ENCODE results near the gene UNC13A. TPM values are rescaled to one million over a fixed set of nuclear protein-coding genes. Genes with fewer than 3 reads are reported as not detected.

UNC13A gene
- total RNA-seq, 3 donors from 2014 or later, result under 0.01 to 0.15 TPM; not detected in 1

DNA sequence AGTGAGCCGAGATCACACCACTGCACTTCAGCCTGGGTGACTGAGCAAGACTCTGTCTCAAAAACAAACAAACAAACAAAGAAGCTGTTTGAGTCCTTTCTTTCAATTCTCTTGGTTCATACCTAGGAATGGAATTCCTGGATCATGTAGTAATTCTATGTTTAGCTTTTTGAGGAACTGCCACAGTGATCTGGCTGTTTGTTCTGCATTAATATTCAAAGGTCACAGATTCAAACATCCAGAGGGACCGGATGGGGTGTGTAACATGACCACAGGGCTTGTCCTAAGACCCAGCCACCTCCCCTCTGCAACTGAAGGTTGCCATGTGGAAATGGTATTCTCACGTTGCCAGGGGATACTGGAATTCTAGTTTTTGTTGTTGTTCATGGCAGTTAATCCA lies 122.5 kb downstream of the UNC13A start:
- Histone ChIP-seq H3K36me3 (no peaks in the 10 kb centered on the region), H3K9me3 (no peaks in the 10 kb centered on the region), H3K27me3 (no peaks in the 10 kb centered on the region), H3K4me3 (no peak overlapping the region), H3K4me1 (no peaks in the 10 kb centered on the region), H3K27ac (no peak overlapping the region)
- no peak for TF ChIP-seq POLR2AphosphoS5 (IDR thresholded peaks at IDR 0.05)
- no peak for TF ChIP-seq POLR2A (IDR thresholded peaks at IDR 0.05)
- TF ChIP-seq CTCF (IDR thresholded peaks at IDR 0.05), result no peak
- no peak for DNase-seq (ENCODE audit: low spot score in 2 of 2)
- intact Hi-C loops (cut with DNase I; ENCODE audit: low total_unique reads), result loop anchor here (2.0 kb wide), 1 partner anchor 17 kb away; no protein-coding TSS in a partner anchor

- Histone ChIP-seq H3K4me1 (no peaks in the 10 kb centered on the region), H3K4me3 (no peak overlapping the region), H3K27me3 (no peaks in the 10 kb centered on the region), H3K9me3 (no peaks in the 10 kb centered on the region), H3K36me3 (no peaks in the 10 kb centered on the region), H3K27ac (no peak overlapping the region)
- intact Hi-C loops (cut with DNase I; ENCODE audit: low total_unique reads), result loop anchor here (2.0 kb wide), 1 partner anchor 16 kb away; no protein-coding TSS in a partner anchor
- TF ChIP-seq CTCF (IDR thresholded peaks at IDR 0.05) (no peak), POLR2A (IDR thresholded peaks at IDR 0.05) (no peak), POLR2AphosphoS5 (IDR thresholded peaks at IDR 0.05) (no peak)
- no peak for DNase-seq (ENCODE audit: low spot score in 2 of 2)
Measured at GRCh38 chr19:17564781-17565180, 123.4 kb downstream of the UNC13A start.

DNA sequence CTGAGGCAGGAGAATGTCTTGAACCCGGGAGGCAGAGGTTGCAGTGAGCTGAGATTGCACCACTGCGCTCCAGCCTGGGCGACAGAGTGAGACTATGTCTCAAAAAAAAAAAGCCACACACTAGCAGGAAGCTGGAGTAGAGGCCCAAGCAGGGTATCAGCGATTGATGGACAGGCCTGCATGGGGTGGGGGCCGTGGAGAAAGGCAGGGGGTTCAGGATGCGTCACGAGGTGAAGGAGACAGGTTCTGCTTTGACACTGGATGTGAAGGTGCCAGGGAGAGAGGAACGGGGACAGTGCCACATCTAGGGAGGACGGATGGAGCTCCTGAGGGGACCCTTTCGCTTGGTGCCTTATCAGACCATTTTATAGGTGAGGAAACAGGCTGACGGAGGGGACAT lies 125.6 kb downstream of the UNC13A start:
- intact Hi-C loops (cut with DNase I; ENCODE audit: low total_unique reads), result no loop called here
- no peak for DNase-seq (ENCODE audit: low spot score in 2 of 2)
- Histone ChIP-seq H3K9me3 (no peaks in the 10 kb centered on the region), H3K27ac (no peak overlapping the region), H3K36me3 (no peaks in the 10 kb centered on the region), H3K4me1 (no peaks in the 10 kb centered on the region), H3K4me3 (no peak overlapping the region), H3K27me3 (no peaks in the 10 kb centered on the region)
- no peak for TF ChIP-seq POLR2AphosphoS5 (IDR thresholded peaks at IDR 0.05)
- no peak for TF ChIP-seq CTCF (IDR thresholded peaks at IDR 0.05)
- TF ChIP-seq POLR2A (IDR thresholded peaks at IDR 0.05), result no peak

DNA sequence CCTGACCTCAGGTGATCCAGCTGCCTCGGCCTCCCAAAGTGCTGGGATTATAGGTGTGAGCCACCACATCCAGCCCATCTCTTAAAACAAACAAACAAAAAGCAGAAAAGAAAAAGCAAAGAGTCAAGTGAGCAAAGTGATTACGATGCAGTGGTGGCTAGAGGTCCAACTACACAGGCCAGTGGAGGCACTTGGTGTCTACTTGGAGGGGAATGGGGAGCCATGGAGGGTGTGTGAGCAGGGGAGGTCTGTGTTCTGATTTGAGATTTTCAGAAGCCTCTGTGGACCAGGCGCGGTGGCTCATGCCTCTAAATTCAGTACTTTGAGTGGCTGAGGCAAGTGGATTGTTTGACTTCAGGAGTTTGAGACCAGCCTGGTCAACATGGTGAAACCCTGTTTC lies 126.1 kb downstream of the UNC13A start:
- Histone ChIP-seq H3K27me3 (no peaks in the 10 kb centered on the region), H3K27ac (no peak overlapping the region), H3K36me3 (no peaks in the 10 kb centered on the region), H3K4me1 (no peaks in the 10 kb centered on the region), H3K4me3 (no peak overlapping the region), H3K9me3 (no peaks in the 10 kb centered on the region)
- TF ChIP-seq POLR2AphosphoS5 (IDR thresholded peaks at IDR 0.05) (no peak), CTCF (IDR thresholded peaks at IDR 0.05) (no peak)
- DNase-seq (ENCODE audit: low spot score in 2 of 2), result no peak
- intact Hi-C loops (cut with DNase I; ENCODE audit: low total_unique reads), result no loop called here

GRCh38 chr19:17560205-17560595 lies 128.0 kb downstream of the UNC13A start:
- H3K4me1 ChIP-seq, result no peaks in the 10 kb centered on the region
- DNase-seq (ENCODE audit: low spot score in 2 of 2), result no peak
- H3K4me3 ChIP-seq, result no peak overlapping the region
- H3K27me3 ChIP-seq, result no peaks in the 10 kb centered on the region
- H3K9me3 ChIP-seq, result no peaks in the 10 kb centered on the region
- intact Hi-C loops (cut with DNase I; ENCODE audit: low total_unique reads), result no loop called here
- H3K27ac ChIP-seq, result peak overlapping the region in 1 of 2 donors; percentile 58
- H3K36me3 ChIP-seq, result no peaks in the 10 kb centered on the region
- TF ChIP-seq POLR2A (IDR thresholded peaks at IDR 0.05), result no peak
- no peak for TF ChIP-seq CTCF (IDR thresholded peaks at IDR 0.05)
- TF ChIP-seq POLR2AphosphoS5 (IDR thresholded peaks at IDR 0.05), result no peak
